GM19023 (cell line): ENCODE results near the gene TMEM147.

Experiments used
- ATAC-seq: cut with Tn5 transposase; IDR thresholded peaks from one replicate; pipeline ENCODE4 v1.9.1; 2021; ENCODE audit warnings: mild to moderate bottlenecking, moderate library complexity; ENCODE audit not compliant: unreplicated experiment

Gene TMEM147

GRCh38 chr19:35544110-35544802 is 1.2 kb upstream of the TMEM147 start:
- no peak for ATAC-seq

- ATAC-seq = peak; percentile 55
Observed at GRCh38 chr19:35545855-35546381, 492 bp downstream of the TMEM147 start.

GRCh38 chr19:35546532-35546931 is 1.1 kb downstream of the TMEM147 start:
- no peak for ATAC-seq

- ATAC-seq = no peak
Observed at GRCh38 chr19:35549174-35549788, 3.9 kb downstream of the TMEM147 start.

GRCh38 chr19:35549879-35550523 is 4.6 kb downstream of the TMEM147 start:
- no peak for ATAC-seq

- no peak for ATAC-seq
Observed at GRCh38 chr19:35551091-35551810, 5.8 kb downstream of the TMEM147 start.

- ATAC-seq = no peak
Observed at GRCh38 chr19:35552534-35553384, 7.3 kb downstream of the TMEM147 start.

- ATAC-seq = no peak
Observed at GRCh38 chr19:35553385-35554000, 8.1 kb downstream of the TMEM147 start.

- no peak for ATAC-seq
Observed at GRCh38 chr19:35554076-35554475, 8.7 kb downstream of the TMEM147 start.

- no peak for ATAC-seq
Observed at GRCh38 chr19:35555301-35556005, 10.0 kb downstream of the TMEM147 start.

GRCh38 chr19:35556025-35556590 is 10.7 kb downstream of the TMEM147 start:
- ATAC-seq = no peak

GRCh38 chr19:35556846-35557538 is 11.6 kb downstream of the TMEM147 start:
- ATAC-seq = no peak

GRCh38 chr19:35557539-35558399 is 12.3 kb downstream of the TMEM147 start:
- ATAC-seq = no peak

GRCh38 chr19:35558400-35559280 is 13.2 kb downstream of the TMEM147 start:
- ATAC-seq = no peak

GRCh38 chr19:35559281-35559659 is 13.8 kb downstream of the TMEM147 start:
- ATAC-seq = peak; percentile 54

- no peak for ATAC-seq
Observed at GRCh38 chr19:35559781-35560180, 14.4 kb downstream of the TMEM147 start.
